ENCODE results near the gene AP3S2. TPM values are rescaled to one million over a fixed set of nuclear protein-coding genes. Genes with fewer than 3 reads are reported as not detected.

AP3S2 gene
- total and polyA plus RNA-seq, 2 donors (not counting 1 experiment from before 2014, with no cell fraction given): 11.3 to 32.3 TPM

GRCh38 chr15:89912674-89913396 is 19.0 kb upstream of the AP3S2 start, which contains the start of gene ARPIN:
TSS of gene ARPIN (minus strand) at chr15:89912952. CDS start at chr15:89912835, 117 bp downstream.
- H3K9ac ChIP-seq (ENCODE audit: low read length): peak within 1 kb of the TSS; percentile 61
- no peaks in the 10 kb centered on the region for H3K79me2 ChIP-seq (ENCODE audit: control insufficient read depth, insufficient read depth, low read length)
- peak within 1 kb of the TSS; percentile 75 for H2AFZ ChIP-seq (ENCODE audit: insufficient read depth, low read depth, low read length, poor library complexity, severe bottlenecking)
- WGBS (ENCODE audit: insufficient coverage): 13% methylated on average over 55 of the region's 57 CpGs
- POLR2A ChIA-PET: interaction anchor here (0.6 kb wide), 1 partner anchor 158 kb away, joined by 3 read pairs; no protein-coding TSS in a partner anchor
- H3K9me3 Mint-ChIP-seq (ENCODE audit: insufficient read depth): no peaks in the 10 kb centered on the region
- peak within 1 kb of the TSS; percentile 87 for H3K4me2 ChIP-seq (replicated peaks; ENCODE audit: low read depth, low read length, poor library complexity, severe bottlenecking)
- ATAC-seq (ENCODE audit: low read depth) (no peak), DNase-seq (peak; percentile 32)
- H4K20me1 ChIP-seq (ENCODE audit: control insufficient read depth, insufficient read depth, low read length, poor library complexity, severe bottlenecking): no peaks in the 10 kb centered on the region
- H3K27me3 Mint-ChIP-seq: peaks cover 46% of the 10 kb centered on the region
- H3K4me3 ChIP-seq (ENCODE audit: control extremely low read depth in 1 of 5, extremely low read depth in 1 of 5, insufficient read depth in 1 of 5, low read depth in 2 of 5, low read length in 4 of 5): peak within 1 kb of the TSS in 4 of 5 experiments; percentile 13 to 63 (median 49)
- peaks cover 16% of the 10 kb centered on the region for H3K4me1 Mint-ChIP-seq
- CTCF ChIA-PET: interaction anchor here (0.7 to 1.4 kb wide), 4 partner anchors 15 to 173 kb away, joined by 3 to 5 read pairs (median 4); partner anchors contain the start of gene AP3S2
- H3K4me1 ChIP-seq (ENCODE audit: control insufficient read depth in 2 of 2, insufficient read depth in 2 of 2, low read length in 2 of 2): peaks cover 12 to 13% of the 10 kb centered on the region in 2 donors
- no peaks in the 10 kb centered on the region for H3K36me3 ChIP-seq (replicated peaks in 1 of 2; ENCODE audit: control extremely low read depth in 1 of 2, control insufficient read depth in 1 of 2, extremely low read depth in 1 of 2, insufficient read depth in 2 of 2, low read length in 1 of 2)
- intact Hi-C loops (cut with micrococcal nuclease): loop anchor here (2.0 kb wide), 1 partner anchor 20 kb away; the partner anchor contains the start of gene AP3S2
- H3K27me3 ChIP-seq (replicated peaks in 1 of 4; ENCODE audit: control extremely low read depth in 1 of 4, control insufficient read depth in 3 of 4, insufficient read depth in 4 of 4, low read length in 3 of 4): peaks cover 0 to 19% (median 17%) of the 10 kb centered on the region in 4 experiments
- H3K27ac ChIP-seq (ENCODE audit: low read length in 2 of 2): no peak within 1 kb of the TSS
- TF ChIP-seq, protein P1, sequence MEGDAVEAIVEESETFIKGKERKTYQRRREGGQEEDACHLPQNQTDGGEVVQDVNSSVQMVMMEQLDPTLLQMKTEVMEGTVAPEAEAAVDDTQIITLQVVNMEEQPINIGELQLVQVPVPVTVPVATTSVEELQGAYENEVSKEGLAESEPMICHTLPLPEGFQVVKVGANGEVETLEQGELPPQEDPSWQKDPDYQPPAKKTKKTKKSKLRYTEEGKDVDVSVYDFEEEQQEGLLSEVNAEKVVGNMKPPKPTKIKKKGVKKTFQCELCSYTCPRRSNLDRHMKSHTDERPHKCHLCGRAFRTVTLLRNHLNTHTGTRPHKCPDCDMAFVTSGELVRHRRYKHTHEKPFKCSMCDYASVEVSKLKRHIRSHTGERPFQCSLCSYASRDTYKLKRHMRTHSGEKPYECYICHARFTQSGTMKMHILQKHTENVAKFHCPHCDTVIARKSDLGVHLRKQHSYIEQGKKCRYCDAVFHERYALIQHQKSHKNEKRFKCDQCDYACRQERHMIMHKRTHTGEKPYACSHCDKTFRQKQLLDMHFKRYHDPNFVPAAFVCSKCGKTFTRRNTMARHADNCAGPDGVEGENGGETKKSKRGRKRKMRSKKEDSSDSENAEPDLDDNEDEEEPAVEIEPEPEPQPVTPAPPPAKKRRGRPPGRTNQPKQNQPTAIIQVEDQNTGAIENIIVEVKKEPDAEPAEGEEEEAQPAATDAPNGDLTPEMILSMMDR (IDR thresholded peaks at IDR 0.05): no peak
- TF ChIP-seq EZH2 (IDR thresholded peaks at IDR 0.05; ENCODE audit: borderline replicate concordance, insufficient read depth, low read depth, low read length, poor library complexity, severe bottlenecking): no peak
- H3K27ac Mint-ChIP-seq: no peak within 1 kb of the TSS
- peaks cover 0 to 5% (median 0%) of the 10 kb centered on the region in 3 donors for H3K9me3 ChIP-seq (ENCODE audit: control extremely low read depth in 1 of 3, control insufficient read depth in 2 of 3, insufficient read depth in 1 of 3, low read length in 2 of 3)
- H3K4me3 Mint-ChIP-seq: peak within 1 kb of the TSS; percentile 71

Data from B cell (primary cell).